GM12891 (cell line): ENCODE data around the gene HOXD1.

Experiments used
- POLR2A ChIP-seq: IDR thresholded peaks from 2 replicates; pipeline ENCODE4 v1.6.1; 2011; ENCODE audit warnings: low read depth, low read length, control low read depth
- POLR2AphosphoS5 ChIP-seq: IDR thresholded peaks from 2 replicates; pipeline ENCODE4 v1.6.1; 2011; ENCODE audit warnings: low read depth, low read length, control low read depth
- POU2F2 ChIP-seq: IDR thresholded peaks from 2 replicates; pipeline ENCODE4 v1.6.1; 2011; ENCODE audit warnings: low read depth, mild to moderate bottlenecking, control low read depth, low read length, moderate library complexity
- SPI1 ChIP-seq: IDR thresholded peaks from 2 replicates; pipeline ENCODE4 v1.6.1; 2011; ENCODE audit warnings: low read depth, low read length, control low read depth
- TAF1 ChIP-seq: IDR thresholded peaks from 2 replicates; pipeline ENCODE4 v1.6.1; 2011; ENCODE audit warnings: low read depth, low read length, control low read depth

GRCh38 chr2:176169711-176170110, 18.8 kb upstream of the HOXD1 start:
- TF ChIP-seq POLR2A (no peak), POLR2AphosphoS5 (no peak), TAF1 (no peak), POU2F2 (no peak), SPI1 (no peak)
